ENCODE measurements around the gene CUX1.

CUX1 gene

GRCh38 chr7:101882595-101883564 lies 65.5 kb downstream of the CUX1 start (continued):
- TF ChIP-seq ZNF704 (tag by site-specific recombination; IDR thresholded peaks at IDR 0.05) (no peak), ZBTB1 (tag by site-specific recombination; IDR thresholded peaks at IDR 0.05) (no peak), ZNF239 (tag by site-specific recombination; IDR thresholded peaks at IDR 0.05) (no peak), PRDM4 (tag by site-specific recombination; IDR thresholded peaks at IDR 0.05) (peak; percentile 60; the same call in 1 of the 2 replicates), ZNF513 (tag by site-specific recombination; IDR thresholded peaks at IDR 0.05) (peak; percentile 9; the same call in 1 of the 2 replicates), KLF16 (tag by site-specific recombination; IDR thresholded peaks at IDR 0.05) (no peak; the same call in 1 of the 2 replicates), SP2 (tag by site-specific recombination; IDR thresholded peaks at IDR 0.05) (peak; percentile 77), ZNF132 (tag by site-specific recombination; IDR thresholded peaks at IDR 0.05; ENCODE audit: borderline replicate concordance) (no peak), ZNF76 (tag by site-specific recombination; IDR thresholded peaks at IDR 0.05; ENCODE audit: borderline replicate concordance, low read depth) (no peak; the same call in 1 of the 2 replicates), ZNF621 (tag by site-specific recombination; IDR thresholded peaks at IDR 0.05) (no peak), BCL11A (tag by site-specific recombination; IDR thresholded peaks at IDR 0.05; ENCODE audit: low read depth) (peak; percentile 90; the same call in 1 of the 2 replicates), ZNF785 (tag by site-specific recombination; IDR thresholded peaks at IDR 0.05) (no peak), ZNF10 (tag by site-specific recombination; IDR thresholded peaks at IDR 0.05) (peak; percentile 37; the same call in 1 of the 2 replicates), ZNF350 (tag by site-specific recombination; IDR thresholded peaks at IDR 0.05) (no peak), ZNF830 (tag by site-specific recombination; IDR thresholded peaks at IDR 0.05; ENCODE audit: low read depth) (no peak), ZNF366 (tag by site-specific recombination; conservative IDR thresholded peaks at IDR 0.05) (peak; percentile 95), MYNN (tag by site-specific recombination; IDR thresholded peaks at IDR 0.05; ENCODE audit: borderline replicate concordance) (no peak), ZFP69B (tag by site-specific recombination; IDR thresholded peaks at IDR 0.05) (0 out of 2 replicates have a peak, but pooled peaks have one; percentile 79), ZFHX2 (tag by site-specific recombination; conservative IDR thresholded peaks at IDR 0.05) (peak; percentile 27; the same call in 1 of the 2 replicates), ZNF280C (tag by site-specific recombination; IDR thresholded peaks at IDR 0.05) (no peak), PBX3 (CRISPR knock-in tag; IDR thresholded peaks at IDR 0.05) (no peak), ZBTB10 (tag by site-specific recombination; IDR thresholded peaks at IDR 0.05) (no peak), MZF1 (tag by site-specific recombination; IDR thresholded peaks at IDR 0.05; ENCODE audit: borderline replicate concordance) (peak; percentile 85), ZNF701 (tag by site-specific recombination; IDR thresholded peaks at IDR 0.05) (no peak)
